Measurements from ENCODE around the gene ASIC5.
A peak's percentile ranks its signal among the peaks of the same experiment; 100 is the strongest.

The ASIC5 gene

GRCh38 chr4:155879767-155880166 lies 13.7 kb upstream of the ASIC5 start:
- no peak for DNase-seq

GRCh38 chr4:155878611-155879010 lies 12.5 kb upstream of the ASIC5 start:
- no peak for DNase-seq

- DNase-seq = no peak
Observed at GRCh38 chr4:155877971-155878370, 11.9 kb upstream of the ASIC5 start.

- DNase-seq = no peak
Observed at GRCh38 chr4:155875878-155876277, 9.8 kb upstream of the ASIC5 start.

- DNase-seq = no peak
Observed at GRCh38 chr4:155855897-155856296, 10.2 kb downstream of the ASIC5 start.

GRCh38 chr4:155854582-155855226 lies 11.4 kb downstream of the ASIC5 start:
- DNase-seq = no peak

- no peak for DNase-seq
Observed at GRCh38 chr4:155853189-155853588, 12.9 kb downstream of the ASIC5 start.

GRCh38 chr4:155849042-155849441 lies 17.0 kb downstream of the ASIC5 start:
- DNase-seq = no peak

- DNase-seq = no peak
Observed at GRCh38 chr4:155846929-155847328, 19.1 kb downstream of the ASIC5 start.

GRCh38 chr4:155842080-155842479 lies 24.0 kb downstream of the ASIC5 start:
- DNase-seq = no peak

- no peak for DNase-seq
Observed at GRCh38 chr4:155837203-155837796, 28.8 kb downstream of the ASIC5 start.

- DNase-seq = no peak
Observed at GRCh38 chr4:155832664-155833063, 33.4 kb downstream of the ASIC5 start.

- DNase-seq = no peak
Observed at GRCh38 chr4:155828628-155829027, 37.4 kb downstream of the ASIC5 start.

- DNase-seq = no peak
Observed at GRCh38 chr4:155822572-155822971, 43.5 kb downstream of the ASIC5 start.

- DNase-seq = no peak
Observed at GRCh38 chr4:155820887-155821518, 45.1 kb downstream of the ASIC5 start.

GRCh38 chr4:155819066-155819465 lies 47.0 kb downstream of the ASIC5 start:
- DNase-seq = no peak

- no peak for DNase-seq
Observed at GRCh38 chr4:155818639-155819038, 47.4 kb downstream of the ASIC5 start.

GRCh38 chr4:155811083-155811482 lies 55.0 kb downstream of the ASIC5 start:
- no peak for DNase-seq

- peak; percentile 8 for DNase-seq
Observed at GRCh38 chr4:155809835-155810234, 56.2 kb downstream of the ASIC5 start.

GRCh38 chr4:155807021-155807420 lies 59.1 kb downstream of the ASIC5 start:
- no peak for DNase-seq

- DNase-seq = no peak
Observed at GRCh38 chr4:155805016-155805415, 61.1 kb downstream of the ASIC5 start.

GRCh38 chr4:155802190-155802959 lies 63.7 kb downstream of the ASIC5 start:
- DNase-seq = no peak

GRCh38 chr4:155800685-155801343 lies 65.3 kb downstream of the ASIC5 start:
- no peak for DNase-seq
